ENCODE results near the gene MRPL28.

DNA sequence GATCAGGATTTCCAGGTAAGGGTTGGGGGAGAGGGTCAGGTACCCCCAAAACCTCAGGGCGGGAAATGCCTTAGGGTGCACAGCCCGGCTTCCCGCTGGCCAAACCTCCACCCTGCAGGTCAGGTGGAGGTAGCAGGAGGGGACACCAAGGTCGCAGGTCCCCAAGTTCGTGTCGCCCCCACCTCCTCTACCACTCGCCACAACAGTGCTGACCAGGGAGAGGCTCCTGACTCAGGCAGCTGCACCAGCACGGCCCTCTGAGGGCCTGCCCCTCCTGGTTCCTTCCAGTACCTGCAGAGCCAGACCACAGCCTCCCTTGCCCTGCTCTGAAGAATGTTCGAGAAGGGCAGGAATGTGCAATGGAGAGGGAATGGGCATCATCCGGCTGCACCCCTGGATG is 3.9 kb downstream of the MRPL28 start:
- TF ChIP-seq, protein P1, sequence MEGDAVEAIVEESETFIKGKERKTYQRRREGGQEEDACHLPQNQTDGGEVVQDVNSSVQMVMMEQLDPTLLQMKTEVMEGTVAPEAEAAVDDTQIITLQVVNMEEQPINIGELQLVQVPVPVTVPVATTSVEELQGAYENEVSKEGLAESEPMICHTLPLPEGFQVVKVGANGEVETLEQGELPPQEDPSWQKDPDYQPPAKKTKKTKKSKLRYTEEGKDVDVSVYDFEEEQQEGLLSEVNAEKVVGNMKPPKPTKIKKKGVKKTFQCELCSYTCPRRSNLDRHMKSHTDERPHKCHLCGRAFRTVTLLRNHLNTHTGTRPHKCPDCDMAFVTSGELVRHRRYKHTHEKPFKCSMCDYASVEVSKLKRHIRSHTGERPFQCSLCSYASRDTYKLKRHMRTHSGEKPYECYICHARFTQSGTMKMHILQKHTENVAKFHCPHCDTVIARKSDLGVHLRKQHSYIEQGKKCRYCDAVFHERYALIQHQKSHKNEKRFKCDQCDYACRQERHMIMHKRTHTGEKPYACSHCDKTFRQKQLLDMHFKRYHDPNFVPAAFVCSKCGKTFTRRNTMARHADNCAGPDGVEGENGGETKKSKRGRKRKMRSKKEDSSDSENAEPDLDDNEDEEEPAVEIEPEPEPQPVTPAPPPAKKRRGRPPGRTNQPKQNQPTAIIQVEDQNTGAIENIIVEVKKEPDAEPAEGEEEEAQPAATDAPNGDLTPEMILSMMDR (IDR thresholded peaks at IDR 0.05): no peak
- no peak for TF ChIP-seq EP300 (IDR thresholded peaks at IDR 0.05)
- no peak for TF ChIP-seq POLR2A (IDR thresholded peaks at IDR 0.05)
- no peak for TF ChIP-seq POLR2AphosphoS5 (IDR thresholded peaks at IDR 0.05)
